Measurements from ENCODE around the gene PTPRH. TPM values are rescaled to one million over a fixed set of nuclear protein-coding genes. Genes with fewer than 3 reads are reported as not detected.

The PTPRH gene
- total RNA-seq, 1 donor from 2014 or later: 1.0 TPM

GRCh38 chr19:55247621-55248099 is 38.4 kb upstream of the PTPRH start:
- H3K36me3 ChIP-seq (ENCODE audit: insufficient read depth, low read length): peaks cover 2% of the 10 kb centered on the region
- Mint-ChIP-seq H3K9me3 (ENCODE audit: unreplicated experiment) (no peaks in the 10 kb centered on the region), H3K4me1 (ENCODE audit: low read depth, unreplicated experiment) (peaks cover 19% of the 10 kb centered on the region), H3K27me3 (ENCODE audit: low read depth, unreplicated experiment) (no peaks in the 10 kb centered on the region), H3K27ac (ENCODE audit: unreplicated experiment) (no peak overlapping the region), H3K36me3 (ENCODE audit: low read depth, unreplicated experiment) (peaks cover 10% of the 10 kb centered on the region), H3K4me3 (ENCODE audit: unreplicated experiment) (no peak overlapping the region)
- FAIRE-seq (no peak), DNase-seq (ENCODE audit: low read depth) (peak; percentile 16)
- H3K27me3 ChIP-seq (ENCODE audit: insufficient read depth, low read length): no peaks in the 10 kb centered on the region
- H3K9me3 ChIP-seq (ENCODE audit: insufficient read depth, low read depth, low read length): no peaks in the 10 kb centered on the region
- H3K27ac ChIP-seq (ENCODE audit: low read depth, low read length): peak overlapping the region; percentile 3
- H3K4me3 ChIP-seq (ENCODE audit: insufficient read depth, low read depth, low read length): no peak overlapping the region
- H4K20me1 ChIP-seq (ENCODE audit: insufficient read depth, low read length): peaks cover 83% of the 10 kb centered on the region
- H3K79me2 ChIP-seq (ENCODE audit: insufficient read depth, low read length): peaks cover 67% of the 10 kb centered on the region
- H2AFZ ChIP-seq (ENCODE audit: low read depth, low read length): no peak overlapping the region
- H3K9ac ChIP-seq (ENCODE audit: low read length): peak overlapping the region; percentile 6
- no peak overlapping the region for H3K4me2 ChIP-seq (ENCODE audit: low read length)
- TF ChIP-seq CTCF (IDR thresholded peaks at IDR 0.05; ENCODE audit: insufficient read depth, low read depth, low read length) (no peak), EZH2 (IDR thresholded peaks at IDR 0.05; ENCODE audit: insufficient read depth, low read length) (no peak)
- H3K4me1 ChIP-seq (ENCODE audit: insufficient read depth, low read length): peaks cover 16% of the 10 kb centered on the region

DNA sequence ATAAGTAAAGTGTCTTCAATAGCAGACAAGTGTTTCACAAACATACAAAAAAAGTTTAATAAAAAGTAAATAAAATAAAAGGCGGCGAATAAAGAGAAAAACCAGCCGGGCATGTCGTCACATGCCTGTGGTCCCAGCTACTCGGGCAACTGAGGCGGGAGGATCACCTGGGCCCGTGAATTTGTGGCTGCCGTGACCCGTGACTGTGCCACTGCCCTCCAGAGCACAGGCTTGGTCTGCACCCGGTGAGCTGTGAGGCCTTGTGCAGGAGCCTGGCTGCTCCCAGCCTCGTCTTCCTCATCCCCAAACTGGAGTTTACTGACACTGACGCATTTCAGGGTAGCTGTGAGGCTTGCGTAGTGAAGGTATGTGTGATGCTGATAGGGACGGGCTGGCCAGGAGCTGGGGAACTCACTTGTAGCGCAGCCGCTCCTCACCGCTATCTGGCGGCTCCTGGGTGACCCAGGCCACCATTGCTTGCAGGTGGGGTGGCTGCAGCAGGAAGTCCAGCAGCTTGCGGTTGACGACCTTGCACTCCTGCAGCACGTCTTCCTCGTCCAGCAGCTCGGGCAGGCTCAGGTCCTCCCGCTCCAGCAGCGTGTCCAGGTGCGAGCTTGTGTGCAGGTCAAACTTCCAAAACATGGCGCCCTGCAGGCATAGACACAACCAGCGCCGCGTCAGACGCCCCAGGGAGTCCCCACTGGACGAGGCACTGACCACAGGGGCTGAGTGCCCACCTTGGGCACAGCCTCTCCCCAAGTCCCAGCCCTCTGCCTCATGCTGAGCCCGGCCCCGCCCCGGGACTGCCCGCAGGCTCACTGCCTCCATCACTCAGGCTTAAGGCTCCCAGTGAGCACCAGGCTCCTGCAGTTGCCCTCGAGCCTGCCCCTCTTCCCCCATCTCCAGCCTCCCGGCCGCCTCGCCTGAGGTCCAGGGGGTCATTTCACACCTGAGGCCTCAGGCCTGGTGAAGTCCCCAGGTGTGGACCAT is 37.5 kb upstream of the PTPRH start:
- H3K9me3 ChIP-seq (ENCODE audit: insufficient read depth, low read depth, low read length): no peaks in the 10 kb centered on the region
- TF ChIP-seq CTCF (IDR thresholded peaks at IDR 0.05; ENCODE audit: insufficient read depth, low read depth, low read length): no peak
- TF ChIP-seq EZH2 (IDR thresholded peaks at IDR 0.05; ENCODE audit: insufficient read depth, low read length): no peak
- peaks cover 80% of the 10 kb centered on the region for H4K20me1 ChIP-seq (ENCODE audit: insufficient read depth, low read length)
- H3K27me3 ChIP-seq (ENCODE audit: insufficient read depth, low read length): no peaks in the 10 kb centered on the region
- no peak overlapping the region for H3K4me3 Mint-ChIP-seq (ENCODE audit: unreplicated experiment)
- H3K4me1 Mint-ChIP-seq (ENCODE audit: low read depth, unreplicated experiment): peaks cover 17% of the 10 kb centered on the region
- no peak overlapping the region for H3K27ac Mint-ChIP-seq (ENCODE audit: unreplicated experiment)
- peaks cover 58% of the 10 kb centered on the region for H3K79me2 ChIP-seq (ENCODE audit: insufficient read depth, low read length)
- no peak overlapping the region for H3K4me3 ChIP-seq (ENCODE audit: insufficient read depth, low read depth, low read length)
- H3K4me2 ChIP-seq (ENCODE audit: low read length): no peak overlapping the region
- H3K9me3 Mint-ChIP-seq (ENCODE audit: unreplicated experiment): no peaks in the 10 kb centered on the region
- no peak overlapping the region for H3K27ac ChIP-seq (ENCODE audit: low read depth, low read length)
- peaks cover 8% of the 10 kb centered on the region for H3K36me3 Mint-ChIP-seq (ENCODE audit: low read depth, unreplicated experiment)
- H3K36me3 ChIP-seq (ENCODE audit: insufficient read depth, low read length): peaks cover 2% of the 10 kb centered on the region
- peaks cover 13% of the 10 kb centered on the region for H3K4me1 ChIP-seq (ENCODE audit: insufficient read depth, low read length)
- no peaks in the 10 kb centered on the region for H3K27me3 Mint-ChIP-seq (ENCODE audit: low read depth, unreplicated experiment)
- FAIRE-seq (no peak), DNase-seq (ENCODE audit: low read depth) (no peak)
- no peak overlapping the region for H2AFZ ChIP-seq (ENCODE audit: low read depth, low read length)
- no peak overlapping the region for H3K9ac ChIP-seq (ENCODE audit: low read length)

Measured in astrocyte (in vitro differentiated cells and primary cell).